CD4-positive, alpha-beta T cell treated with Interferon gamma for 1 hour (primary cell): ENCODE data around the gene C2orf74.
"Not testable (repeated sequence)": the region's sequence is repeated elsewhere in the genome, so short reads cannot be mapped to it uniquely, and the experiment has no call there.

Experiments used
- DNase-seq: peaks from one replicate; pipeline ENCODE4 v3.0.0-alpha.2; 2020

Gene C2orf74

DNA sequence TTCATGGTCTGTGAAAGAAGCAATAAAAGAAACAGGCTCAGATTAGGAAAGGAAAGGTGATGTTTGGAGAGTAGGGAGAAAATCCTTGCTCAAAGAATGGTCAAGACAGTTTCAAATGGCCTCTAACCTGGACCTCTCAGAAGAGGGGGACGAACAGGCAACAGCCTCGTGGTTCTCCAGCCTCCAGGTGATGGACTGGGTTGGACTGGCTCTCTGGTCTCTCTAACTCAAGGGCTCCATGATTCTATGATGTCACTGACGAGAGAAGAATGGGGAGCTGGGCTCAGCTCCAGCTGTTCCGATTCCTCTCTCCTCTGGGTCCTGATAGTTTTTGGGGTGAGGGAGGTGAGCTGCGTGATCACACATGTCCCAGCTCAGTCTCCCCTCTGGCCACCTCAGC lies at the start of gene C2orf74:
Gene C2orf74, plus strand, starts transcription at position 301 of the 400 bp plus-strand sequence. CDS start 327 bp downstream, outside the sequence.
- DNase-seq = no peak

GRCh38 chr2:61114147-61114546 lies 47.8 kb upstream of the C2orf74 start:
- DNase-seq = no peak

GRCh38 chr2:61116302-61116701 lies 45.7 kb upstream of the C2orf74 start:
- no peak for DNase-seq

GRCh38 chr2:61117534-61117933 lies 44.5 kb upstream of the C2orf74 start:
- no peak for DNase-seq

DNA sequence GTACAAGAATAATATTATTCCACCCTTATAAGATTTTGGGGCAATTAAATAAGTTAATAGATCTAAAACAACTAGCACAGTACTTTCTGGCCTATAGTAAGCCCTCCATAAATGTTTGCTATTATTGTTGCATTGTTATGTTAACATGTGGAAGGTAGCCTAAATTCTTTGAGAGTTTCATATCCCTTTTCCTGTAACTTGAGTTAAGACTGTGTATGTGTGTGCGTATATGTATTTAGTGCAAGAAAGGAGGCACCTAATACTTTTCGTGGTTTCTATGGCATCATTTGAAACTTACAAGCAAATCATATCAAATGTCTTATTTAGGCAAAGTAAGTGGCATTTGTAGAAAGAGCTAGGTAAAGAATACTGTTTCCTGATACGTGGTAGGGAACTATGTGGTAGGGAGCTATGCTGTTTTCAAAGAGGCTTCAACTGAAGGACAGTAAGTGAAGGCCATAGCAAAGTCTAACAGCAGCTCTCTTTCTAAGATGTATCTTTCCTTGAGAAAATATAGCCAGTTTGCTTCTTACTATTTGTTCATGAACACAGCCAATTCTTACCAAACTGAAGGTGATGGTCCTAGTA lies 36.8 kb upstream of the C2orf74 start:
- no peak for DNase-seq

DNA sequence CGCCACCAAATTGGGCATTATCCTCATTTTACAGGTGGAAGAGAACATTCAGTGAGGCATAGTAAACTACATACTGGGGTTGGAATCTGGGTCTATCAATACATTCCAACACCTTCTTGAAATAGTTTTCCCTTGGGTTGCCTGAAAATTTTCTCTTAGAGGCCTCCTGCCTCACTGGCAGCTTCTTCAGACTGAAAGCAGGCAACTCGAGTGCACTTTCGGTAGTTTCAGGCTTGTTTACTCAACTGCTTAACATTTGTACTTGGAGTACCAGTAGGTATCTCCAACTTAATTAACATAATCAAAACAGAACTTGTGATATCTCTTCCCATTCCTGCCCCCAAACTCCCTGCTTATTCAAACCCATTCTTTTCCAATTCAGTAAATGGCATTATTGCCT lies 36.2 kb upstream of the C2orf74 start:
- DNase-seq = no peak

- not testable (repeated sequence) for DNase-seq
These were observed 33.9 kb upstream of the C2orf74 start for GRCh38 chr2:61128122-61128521.

DNA sequence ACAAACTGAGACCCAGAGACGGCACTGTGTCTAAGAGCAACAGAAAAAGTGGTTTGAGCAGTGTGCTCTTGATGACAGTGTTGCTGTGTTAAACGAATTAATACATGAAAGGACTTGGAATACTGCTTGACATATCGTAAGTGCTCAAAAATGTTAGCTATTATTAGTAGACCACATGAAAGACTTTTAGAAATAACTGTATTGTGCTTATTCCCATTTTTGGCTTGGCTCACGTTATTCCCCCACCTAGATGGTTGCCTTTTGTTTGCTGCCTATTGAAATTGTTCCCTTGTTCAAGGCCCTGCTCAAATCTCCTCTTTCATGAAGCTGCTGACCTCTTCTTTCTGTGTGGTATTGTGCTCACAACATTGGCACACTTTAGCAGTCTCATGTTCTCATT lies 27.8 kb upstream of the C2orf74 start:
- DNase-seq = no peak

- DNase-seq = no peak
These were observed 26.5 kb upstream of the C2orf74 start for GRCh38 chr2:61135510-61135909.

GRCh38 chr2:61138859-61139258 lies 23.1 kb upstream of the C2orf74 start:
- no peak for DNase-seq

GRCh38 chr2:61141151-61141550 lies 20.8 kb upstream of the C2orf74 start:
- DNase-seq = no peak

GRCh38 chr2:61144697-61145268 lies 17.2 kb upstream of the C2orf74 start:
- peak; percentile 95 for DNase-seq

DNA sequence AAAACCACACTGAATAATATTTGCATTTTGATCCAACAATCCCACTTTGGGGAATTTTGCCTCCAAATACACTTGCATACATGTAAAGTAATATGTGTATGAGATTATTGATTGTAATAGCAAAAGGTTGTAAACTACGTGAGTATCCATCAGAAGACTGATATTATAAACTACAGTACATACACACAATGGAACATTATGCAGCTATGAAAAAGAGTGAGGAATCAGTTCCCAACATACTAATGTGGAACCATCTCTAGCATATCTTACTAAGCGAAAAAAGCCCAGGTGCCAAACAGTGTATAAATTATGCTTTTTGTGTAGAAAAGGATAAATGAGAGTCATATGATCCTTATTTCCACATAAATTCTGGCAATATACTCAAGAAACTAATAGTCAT lies 16.0 kb upstream of the C2orf74 start:
- no peak for DNase-seq

DNA sequence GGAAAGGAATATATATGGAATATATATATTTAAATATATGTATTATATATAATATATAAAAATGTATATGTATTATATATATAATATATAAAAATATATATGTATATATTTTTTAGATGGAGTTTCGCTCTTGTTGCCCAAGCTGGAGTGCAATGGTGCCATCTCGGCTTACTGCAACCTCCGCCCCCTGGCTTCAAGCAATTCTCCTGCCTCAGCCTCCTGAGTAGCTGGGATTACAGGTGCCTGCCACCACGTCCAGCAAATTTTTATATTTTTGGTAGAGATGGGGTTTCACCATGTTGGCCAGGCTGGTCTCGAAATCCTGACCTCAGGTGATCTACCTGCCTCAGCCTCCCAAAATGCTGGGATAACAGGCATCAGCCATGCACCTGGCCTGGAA lies 13.9 kb upstream of the C2orf74 start:
- not testable (repeated sequence) for DNase-seq

DNA sequence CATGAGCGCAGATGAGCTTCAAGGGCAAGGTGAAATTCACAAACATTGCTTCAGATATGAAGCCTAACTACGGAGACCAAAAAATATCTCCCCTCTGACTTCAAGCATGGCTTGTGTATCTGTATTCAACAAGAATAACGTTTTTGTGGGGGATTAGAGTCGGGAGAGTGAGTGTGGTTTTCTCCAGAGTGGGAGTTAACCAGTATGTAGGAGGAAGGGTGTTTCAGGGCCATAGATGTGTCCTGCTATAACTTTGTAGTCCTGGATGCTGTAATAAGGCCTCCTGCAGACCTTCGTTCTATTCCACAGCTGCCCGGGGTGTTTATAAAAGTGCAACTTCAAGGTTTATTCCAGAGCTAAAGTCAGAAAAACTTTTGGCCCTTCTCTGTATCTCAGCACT lies 12.9 kb upstream of the C2orf74 start:
- DNase-seq = no peak

- DNase-seq = no peak
These were observed 10.6 kb upstream of the C2orf74 start for GRCh38 chr2:61151436-61151835.

DNA sequence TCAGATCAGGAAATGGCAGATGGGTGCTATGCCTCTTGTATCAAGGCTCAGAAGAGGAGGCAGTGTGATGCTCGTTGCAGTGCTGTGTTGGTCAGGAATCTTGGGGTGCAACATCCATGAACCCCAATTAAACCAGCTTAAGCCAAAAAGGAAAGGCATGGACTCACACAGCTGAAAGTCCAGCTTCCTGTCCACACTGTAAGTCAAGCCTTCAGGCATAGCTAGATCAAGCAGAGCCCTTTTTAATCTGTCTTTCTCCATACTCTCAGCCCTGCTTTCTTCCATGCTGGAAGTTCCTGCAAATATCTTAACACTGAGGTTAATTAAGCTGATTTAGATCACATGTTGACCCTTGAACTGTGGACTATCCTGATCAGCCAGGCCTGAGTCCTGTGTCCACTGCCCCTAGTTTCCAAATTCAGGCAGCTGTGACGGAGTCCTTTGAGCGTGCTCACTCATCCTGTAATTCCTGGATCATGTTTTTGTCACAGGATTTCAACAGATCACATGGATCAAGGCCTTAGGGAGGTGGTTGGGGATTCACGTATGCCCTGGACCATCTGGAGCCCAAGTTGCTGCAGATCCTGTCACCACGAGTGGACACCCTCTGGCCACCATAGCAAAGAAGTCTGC lies 4.5 kb upstream of the C2orf74 start:
- DNase-seq = no peak

- DNase-seq = no peak
These were observed 3.5 kb upstream of the C2orf74 start for GRCh38 chr2:61158356-61158955.

GRCh38 chr2:61162721-61163120 lies 733 bp downstream of the C2orf74 start:
- no peak for DNase-seq

DNA sequence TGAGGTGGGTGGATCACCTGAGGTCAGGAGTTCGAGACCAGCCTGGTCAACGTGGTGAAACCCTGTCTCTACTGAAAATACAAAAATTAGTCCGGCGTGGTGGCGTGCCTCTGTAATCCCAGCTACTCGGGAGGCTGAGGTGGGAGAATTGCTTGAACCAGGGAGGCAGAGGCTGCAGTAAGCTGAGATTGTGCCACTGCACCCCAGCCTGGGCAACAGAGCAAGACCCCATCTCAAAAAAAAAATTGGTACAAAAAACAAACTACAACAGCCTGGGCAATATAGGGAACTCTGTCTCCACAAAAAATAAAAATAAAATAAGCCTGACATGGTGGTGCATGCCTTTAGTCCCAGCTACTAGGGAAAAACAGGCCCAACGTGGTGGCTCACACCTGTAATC lies 3.1 kb downstream of the C2orf74 start:
- DNase-seq = not testable (repeated sequence)

DNA sequence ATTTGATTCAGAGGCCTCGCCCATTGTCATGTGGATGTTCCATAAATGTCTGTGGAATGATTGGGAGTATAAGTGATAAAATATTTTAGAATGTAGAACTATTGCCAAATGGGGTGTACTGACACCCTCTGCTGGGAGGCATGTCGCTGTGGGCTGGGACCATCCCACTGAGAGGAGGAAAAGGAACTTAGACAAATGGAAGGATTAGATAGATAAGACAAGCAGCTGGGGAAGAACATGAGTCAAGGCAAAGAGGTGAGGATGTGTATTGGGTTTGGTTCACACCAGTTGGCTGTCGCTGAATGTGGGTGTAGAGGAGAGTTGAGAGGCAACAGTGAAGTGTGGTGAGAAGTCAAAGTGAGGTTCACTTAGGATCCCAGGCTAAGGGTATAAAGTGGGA lies 4.0 kb downstream of the C2orf74 start:
- no peak for DNase-seq

DNA sequence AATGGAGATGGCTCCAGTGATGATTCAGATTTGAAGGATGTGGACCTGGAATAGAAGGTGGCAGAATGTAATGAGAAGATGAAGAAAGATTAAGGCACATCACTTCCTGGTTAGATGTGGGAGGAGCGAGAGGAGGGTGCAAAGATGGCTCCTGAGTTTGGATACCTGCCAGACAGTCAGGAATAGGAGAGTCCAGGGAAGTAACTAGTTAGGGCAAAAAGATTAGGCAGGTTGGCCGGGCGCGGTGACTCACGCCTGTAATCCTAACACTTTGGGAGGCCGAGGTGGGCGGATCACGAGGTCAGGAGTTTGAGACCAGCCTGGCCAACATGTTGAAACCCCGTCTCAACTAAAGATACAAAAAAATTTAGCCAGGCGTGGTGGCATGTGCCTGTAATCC lies 5.6 kb downstream of the C2orf74 start:
- DNase-seq = no peak

- no peak for DNase-seq
These were observed 10.7 kb downstream of the C2orf74 start for GRCh38 chr2:61172671-61173070.

- no peak for DNase-seq
These were observed 11.1 kb downstream of the C2orf74 start for GRCh38 chr2:61173116-61173515.
